Right forelimb (tissue), 1 donor: ENCODE data around the gene C1orf174.
A peak's percentile ranks its signal among the peaks of the same experiment; 100 is the strongest.

Experiments used
- DNase-seq: peaks from one replicate; pipeline ENCODE4 v3.0.0-alpha.2; 2018

Gene C1orf174

DNA sequence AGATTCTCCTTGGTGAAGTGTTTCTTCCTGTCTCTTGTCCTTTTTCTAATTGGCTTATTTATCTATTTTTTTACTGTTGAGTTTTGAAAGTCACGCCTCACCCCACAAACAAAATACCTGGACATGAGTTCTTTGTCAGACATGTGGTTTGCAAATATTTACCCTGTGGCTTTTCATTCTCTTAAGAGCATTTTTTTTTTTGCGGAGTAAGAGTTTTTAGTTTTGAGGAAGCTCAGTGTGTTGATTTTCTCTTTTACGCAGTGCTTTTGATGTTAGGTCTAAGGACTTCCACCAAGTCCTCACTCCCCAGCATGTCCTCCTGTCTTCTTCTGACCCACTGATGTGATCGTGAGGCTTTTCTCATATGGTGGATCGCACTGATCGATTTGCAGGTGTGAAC, 35.2 kb downstream of the C1orf174 start:
- DNase-seq: no peak

DNA sequence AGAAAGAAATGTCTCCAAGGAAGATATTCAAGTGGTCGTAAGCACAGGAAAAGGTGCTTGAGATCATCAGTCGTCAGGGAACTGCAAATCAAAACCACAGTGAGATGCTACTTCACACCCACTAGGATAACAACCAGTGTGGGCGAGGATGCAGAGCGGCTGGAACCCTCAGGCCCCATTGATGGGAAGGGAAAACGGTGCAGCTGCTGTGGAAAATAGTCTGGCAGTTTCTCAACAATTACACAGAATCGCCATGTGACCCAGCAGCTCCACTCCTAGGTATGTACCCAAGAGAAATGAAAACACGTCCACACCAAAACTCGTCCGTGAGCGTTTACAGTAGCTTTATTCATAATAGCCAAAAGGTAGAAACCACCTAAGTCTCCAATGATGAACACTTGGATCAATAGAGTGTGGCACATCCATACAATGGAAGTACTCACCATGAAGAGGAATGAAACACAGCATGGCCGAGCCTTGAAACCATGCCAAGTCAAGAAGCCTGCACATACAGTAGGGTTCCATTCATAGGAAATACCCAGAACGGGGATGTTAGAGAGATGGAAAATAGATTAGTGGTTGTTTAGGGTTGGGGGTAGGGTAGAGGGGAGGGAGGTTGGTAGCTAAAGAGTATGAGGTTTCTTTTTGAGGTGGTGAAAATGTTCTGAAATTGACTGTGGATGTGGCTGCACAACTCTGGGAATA, 36.7 kb downstream of the C1orf174 start:
- no peak for DNase-seq

DNA sequence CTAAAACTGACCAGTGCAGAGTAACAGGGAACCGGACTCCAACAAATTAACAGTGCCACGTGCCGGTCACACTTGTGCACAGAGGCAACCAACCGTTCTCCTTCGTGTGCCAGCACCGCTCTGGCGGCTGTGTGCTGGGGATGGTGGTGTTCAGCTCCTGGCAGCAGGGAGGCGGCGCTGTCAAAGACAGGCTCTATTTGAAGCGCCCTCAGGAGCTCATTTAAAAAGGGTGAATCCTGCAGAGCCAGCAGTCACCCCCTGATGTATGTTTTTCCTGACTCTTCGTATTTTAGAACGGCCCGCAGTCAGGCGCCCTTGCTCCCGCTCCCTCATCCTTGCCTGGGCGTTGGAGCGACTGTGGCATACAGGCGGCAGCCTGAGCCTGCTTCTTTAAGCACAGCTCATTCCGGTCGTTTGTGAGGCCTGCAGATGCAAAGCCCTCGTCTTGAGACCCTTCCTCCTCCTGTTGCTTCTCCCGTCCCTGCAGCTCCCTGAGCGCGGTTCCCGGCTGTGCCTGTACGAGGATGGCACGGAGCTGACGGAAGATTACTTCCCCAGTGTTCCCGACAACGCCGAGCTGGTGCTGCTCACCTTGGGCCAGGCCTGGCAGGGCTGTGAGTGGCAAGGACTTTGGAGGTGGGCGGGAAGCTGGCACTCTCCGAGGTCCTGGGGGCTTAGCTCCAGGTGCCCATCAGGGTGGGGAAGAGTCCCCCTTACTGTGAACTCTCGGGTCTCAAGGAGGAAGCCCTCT, 41.7 kb downstream of the C1orf174 start:
- DNase-seq: no peak

DNA sequence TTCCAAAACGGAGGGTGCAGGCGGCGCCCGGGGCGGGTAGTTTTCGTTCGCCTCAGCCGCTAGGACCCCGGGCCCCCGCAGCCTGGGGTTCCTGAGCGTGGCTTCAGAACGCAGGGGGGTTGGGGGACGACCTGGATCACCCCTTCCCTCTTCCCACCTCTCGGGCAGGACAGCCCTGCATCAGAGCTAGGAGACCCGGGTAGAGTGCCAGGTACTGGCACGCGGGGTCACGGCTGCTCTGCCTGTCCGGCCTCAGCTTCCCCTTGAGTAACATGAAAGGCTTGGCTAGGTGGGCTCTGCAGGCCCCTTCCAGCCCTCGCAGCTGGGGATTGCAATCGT, 42.3 kb downstream of the C1orf174 start:
- no peak for DNase-seq

GRCh38 chr1:3856923-3857790, 42.9 kb downstream of the C1orf174 start, which contains the start of the genes CEP104 and DFFB:
TSS of gene CEP104 (minus strand) at chr1:3857211. CDS start at chr1:3852407, 4,804 bp downstream.
TSS of gene DFFB (plus strand) at chr1:3857476. CDS start at chr1:3857604, 128 bp downstream.
- peak; percentile 94 for DNase-seq

DNA sequence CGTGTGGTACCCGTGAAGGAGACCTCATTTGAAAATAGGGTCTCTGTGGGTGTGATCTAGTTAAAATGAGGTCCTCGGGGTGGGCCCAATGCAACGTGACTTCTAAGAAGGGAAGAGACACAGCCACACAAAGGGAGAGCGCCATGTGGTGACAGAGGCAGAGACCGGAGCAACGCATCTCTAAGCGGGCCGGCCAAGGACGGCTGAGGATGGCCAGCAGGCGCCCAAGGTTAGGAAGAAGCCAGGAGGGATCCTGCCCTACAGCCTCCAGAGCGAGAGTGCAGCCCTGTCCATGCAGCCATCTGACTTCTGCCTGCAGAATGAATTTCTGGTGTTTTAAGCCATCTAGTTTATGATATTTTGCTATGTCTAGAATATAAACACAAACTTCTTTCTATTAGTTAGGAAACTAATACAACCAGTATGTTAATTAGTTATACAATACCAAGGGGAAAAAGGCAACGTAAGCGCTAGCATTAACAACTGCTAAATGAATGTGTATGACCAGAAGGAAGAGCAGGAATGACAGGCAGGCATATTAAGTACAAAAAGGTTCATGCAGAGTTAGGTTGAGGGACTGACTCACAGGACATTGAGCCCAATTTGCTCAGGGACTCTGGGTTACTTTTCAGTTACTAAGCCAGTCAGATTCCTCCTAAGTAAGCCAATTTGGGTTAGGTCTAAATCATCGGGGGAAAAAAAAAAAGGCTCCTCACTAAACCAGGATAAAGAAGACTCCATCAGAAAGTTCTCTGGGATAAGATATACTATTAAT, 47.2 kb downstream of the C1orf174 start:
- DNase-seq: no peak

- no peak for DNase-seq
Measured at GRCh38 chr1:3852091-3852490, 48.0 kb downstream of the C1orf174 start.

DNA sequence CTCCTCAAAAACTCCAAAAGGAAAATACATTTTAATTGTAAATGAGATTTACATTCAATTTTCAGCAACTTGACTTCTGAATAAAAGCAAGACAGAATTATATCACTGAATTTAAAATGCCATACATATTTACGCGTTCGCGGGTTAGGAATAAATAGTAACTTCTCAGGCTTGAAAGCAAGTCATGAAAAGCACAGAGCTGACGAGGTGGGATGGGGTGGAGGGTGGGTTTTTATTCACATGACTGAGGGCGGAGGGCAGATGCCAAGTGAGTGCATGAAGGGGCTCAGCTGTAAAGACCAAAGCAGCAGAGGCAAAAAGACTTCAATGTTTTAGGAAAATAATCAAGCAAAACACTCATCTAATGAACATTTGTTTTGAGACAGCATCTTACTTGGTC, 48.8 kb downstream of the C1orf174 start:
- DNase-seq: no peak

DNA sequence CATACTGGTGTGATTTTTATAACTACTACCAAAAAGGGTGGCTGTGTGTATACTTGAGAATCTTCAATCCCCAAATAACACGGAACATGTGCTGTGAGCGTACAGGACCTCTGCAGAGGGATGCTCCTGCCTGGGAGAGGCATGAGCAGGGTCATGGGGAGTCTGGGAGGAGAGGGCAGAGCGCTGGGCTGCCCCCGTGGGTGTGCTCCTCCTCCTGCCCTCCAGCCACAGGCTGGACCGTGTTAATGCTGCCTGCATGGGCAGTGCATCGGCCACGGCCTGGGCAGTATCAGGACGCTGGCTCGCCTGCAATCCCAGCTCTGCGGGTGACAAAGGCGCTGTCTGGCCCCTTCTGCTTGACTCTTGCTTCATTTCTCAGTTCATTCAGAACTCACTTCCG, 49.2 kb downstream of the C1orf174 start:
- DNase-seq: no peak

DNA sequence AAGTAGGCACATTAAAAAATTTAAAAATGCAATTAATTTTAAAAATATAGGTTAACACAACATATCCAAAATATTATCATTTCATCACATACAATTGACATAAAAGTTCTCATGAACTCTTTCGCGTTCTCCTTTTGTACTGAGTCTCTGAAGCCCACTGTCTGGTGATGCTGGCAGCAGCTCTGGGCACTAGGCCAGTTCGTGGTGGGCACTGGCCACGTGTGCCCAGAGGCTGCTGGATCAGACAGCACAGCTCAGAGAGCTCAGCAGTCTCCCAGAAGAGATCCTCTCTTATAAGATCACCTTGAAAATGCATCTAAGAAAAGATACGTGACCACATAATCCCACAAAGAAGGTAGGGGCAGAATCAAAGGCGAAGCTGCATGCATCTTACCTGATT, 53.0 kb downstream of the C1orf174 start:
- no peak for DNase-seq

DNA sequence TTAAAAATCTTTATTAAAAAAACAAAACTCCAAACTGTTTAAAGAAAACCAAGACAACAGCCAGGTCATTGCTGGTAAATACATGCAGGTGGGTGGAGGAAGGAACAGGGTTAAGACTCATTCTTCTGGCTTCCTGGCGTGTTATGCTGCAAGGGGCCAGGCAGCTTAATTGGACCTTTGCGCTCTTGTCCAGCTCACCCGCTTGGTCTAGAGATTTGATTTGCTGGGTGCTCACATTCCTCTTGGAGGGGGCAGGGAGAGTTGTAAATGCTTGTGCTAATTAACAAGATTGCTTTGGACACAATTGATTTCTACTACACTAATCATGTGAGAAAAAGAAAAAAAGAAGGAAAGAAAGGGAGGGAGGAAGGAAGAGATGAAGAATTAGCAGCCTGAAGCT, 53.5 kb downstream of the C1orf174 start:
- DNase-seq: no peak

- no peak for DNase-seq
Measured at GRCh38 chr1:3842912-3843311, 57.2 kb downstream of the C1orf174 start.

GRCh38 chr1:3841491-3841890, 58.6 kb downstream of the C1orf174 start:
- no peak for DNase-seq
